Inflammatory macrophage treated with lipopolysaccharide for 4 hours (primary cell): ENCODE measurements around the gene SLC41A3.
"Not testable (repeated sequence)": the region's sequence is repeated elsewhere in the genome, so short reads cannot be mapped to it uniquely, and the experiment has no call there.

ENCODE experiments used
- DNase-seq: peaks from one replicate; pipeline ENCODE4 v3.0.0-alpha.2; 2020

The SLC41A3 gene

GRCh38 chr3:126080970-126081369 lies 3.0 kb downstream of the SLC41A3 start:
- DNase-seq: no peak

- DNase-seq: no peak
Measured at GRCh38 chr3:126078866-126079265, 5.1 kb downstream of the SLC41A3 start.

GRCh38 chr3:126077754-126078153 lies 6.2 kb downstream of the SLC41A3 start:
- no peak for DNase-seq

- DNase-seq: no peak
Measured at GRCh38 chr3:126076140-126076539, 7.8 kb downstream of the SLC41A3 start.

- DNase-seq: no peak
Measured at GRCh38 chr3:126070146-126070545, 13.8 kb downstream of the SLC41A3 start.

GRCh38 chr3:126067959-126068358 lies 16.0 kb downstream of the SLC41A3 start:
- DNase-seq: no peak

- DNase-seq: not testable (repeated sequence)
Measured at GRCh38 chr3:126066676-126067075, 17.2 kb downstream of the SLC41A3 start.

- DNase-seq: no peak
Measured at GRCh38 chr3:126065876-126066275, 18.0 kb downstream of the SLC41A3 start.

GRCh38 chr3:126064627-126065258 lies 19.2 kb downstream of the SLC41A3 start:
- no peak for DNase-seq

- no peak for DNase-seq
Measured at GRCh38 chr3:126063358-126063965, 20.5 kb downstream of the SLC41A3 start.

- no peak for DNase-seq
Measured at GRCh38 chr3:126061301-126062032, 22.5 kb downstream of the SLC41A3 start.

- DNase-seq: no peak
Measured at GRCh38 chr3:126060613-126061145, 23.2 kb downstream of the SLC41A3 start.

GRCh38 chr3:126058666-126059065 lies 25.3 kb downstream of the SLC41A3 start:
- no peak for DNase-seq

GRCh38 chr3:126057936-126058335 lies 26.0 kb downstream of the SLC41A3 start:
- no peak for DNase-seq

GRCh38 chr3:126057501-126057819 lies 26.5 kb downstream of the SLC41A3 start:
- DNase-seq: no peak

GRCh38 chr3:126056681-126057500 lies 27.0 kb downstream of the SLC41A3 start:
- no peak for DNase-seq

- DNase-seq: no peak
Measured at GRCh38 chr3:126056088-126056487, 27.8 kb downstream of the SLC41A3 start.

- no peak for DNase-seq
Measured at GRCh38 chr3:126054870-126055269, 29.1 kb downstream of the SLC41A3 start.

GRCh38 chr3:126053949-126054569 lies 29.9 kb downstream of the SLC41A3 start:
- no peak for DNase-seq

GRCh38 chr3:126053513-126053912 lies 30.4 kb downstream of the SLC41A3 start:
- DNase-seq: no peak

- DNase-seq: no peak
Measured at GRCh38 chr3:126052196-126053058, 31.5 kb downstream of the SLC41A3 start.

- no peak for DNase-seq
Measured at GRCh38 chr3:126051741-126052140, 32.2 kb downstream of the SLC41A3 start.
